SH-SY5Y (cell line): ENCODE measurements around the gene WDR70.

Experiments
- GATA2 ChIP-seq: IDR thresholded peaks from 2 replicates; pipeline ENCODE4 v1.6.1; 2011; ENCODE audit warnings: mild to moderate bottlenecking, low read depth, low read length
- GATA3 ChIP-seq: IDR thresholded peaks from 2 replicates; pipeline ENCODE4 v1.6.1; 2011; ENCODE audit warnings: low read depth, mild to moderate bottlenecking, low read length, moderate library complexity

- TF ChIP-seq GATA2 (no peak), GATA3 (no peak)
Observed at GRCh38 chr5:37665889-37666288, 286.8 kb downstream of the WDR70 start.
